Measurements from ENCODE around the gene FNTB. TPM values are rescaled to one million over a fixed set of nuclear protein-coding genes. Genes with fewer than 3 reads are reported as not detected.

The FNTB gene
- total and polyA plus RNA-seq, 2 of the 13 experiments (the other 11 are each of a cell fraction or from before 2014, with no cell fraction given): 23.6 to 28.5 TPM

DNA sequence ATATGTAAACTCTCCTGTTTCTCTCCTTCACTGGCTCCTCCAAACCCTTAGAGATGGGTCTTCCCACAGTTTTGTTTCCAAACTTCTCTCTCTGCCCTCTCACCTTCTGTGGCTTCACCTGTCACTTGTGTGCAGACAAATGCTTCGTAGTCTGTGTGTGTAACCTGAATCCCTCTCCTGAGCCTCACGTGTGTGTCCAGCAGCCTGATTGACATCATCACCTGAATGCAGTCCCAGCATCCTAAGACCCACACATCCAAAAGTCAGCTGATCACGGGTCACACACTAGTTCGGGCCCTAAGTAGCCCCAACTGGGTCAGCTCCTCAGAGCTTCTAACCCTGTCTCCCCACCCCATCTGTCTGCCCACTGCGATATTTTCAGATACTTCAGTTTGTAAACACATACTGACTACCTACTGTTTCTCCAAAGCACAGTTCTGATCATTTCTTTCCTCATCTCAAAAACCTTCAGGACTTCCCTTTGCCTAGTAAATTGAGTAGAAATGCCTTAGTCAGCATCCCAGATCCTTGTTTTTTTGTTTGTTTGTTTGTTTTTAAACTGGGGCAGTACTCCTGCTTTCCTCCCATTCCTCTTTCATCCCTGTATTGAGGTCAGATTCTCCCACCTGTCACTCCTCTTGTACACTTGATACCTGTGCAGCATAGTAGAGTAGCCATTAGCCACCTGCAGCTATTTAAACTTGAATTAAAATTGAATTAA, 23.7 kb downstream of the FNTB start (continued):
- TF ChIP-seq, protein P1, sequence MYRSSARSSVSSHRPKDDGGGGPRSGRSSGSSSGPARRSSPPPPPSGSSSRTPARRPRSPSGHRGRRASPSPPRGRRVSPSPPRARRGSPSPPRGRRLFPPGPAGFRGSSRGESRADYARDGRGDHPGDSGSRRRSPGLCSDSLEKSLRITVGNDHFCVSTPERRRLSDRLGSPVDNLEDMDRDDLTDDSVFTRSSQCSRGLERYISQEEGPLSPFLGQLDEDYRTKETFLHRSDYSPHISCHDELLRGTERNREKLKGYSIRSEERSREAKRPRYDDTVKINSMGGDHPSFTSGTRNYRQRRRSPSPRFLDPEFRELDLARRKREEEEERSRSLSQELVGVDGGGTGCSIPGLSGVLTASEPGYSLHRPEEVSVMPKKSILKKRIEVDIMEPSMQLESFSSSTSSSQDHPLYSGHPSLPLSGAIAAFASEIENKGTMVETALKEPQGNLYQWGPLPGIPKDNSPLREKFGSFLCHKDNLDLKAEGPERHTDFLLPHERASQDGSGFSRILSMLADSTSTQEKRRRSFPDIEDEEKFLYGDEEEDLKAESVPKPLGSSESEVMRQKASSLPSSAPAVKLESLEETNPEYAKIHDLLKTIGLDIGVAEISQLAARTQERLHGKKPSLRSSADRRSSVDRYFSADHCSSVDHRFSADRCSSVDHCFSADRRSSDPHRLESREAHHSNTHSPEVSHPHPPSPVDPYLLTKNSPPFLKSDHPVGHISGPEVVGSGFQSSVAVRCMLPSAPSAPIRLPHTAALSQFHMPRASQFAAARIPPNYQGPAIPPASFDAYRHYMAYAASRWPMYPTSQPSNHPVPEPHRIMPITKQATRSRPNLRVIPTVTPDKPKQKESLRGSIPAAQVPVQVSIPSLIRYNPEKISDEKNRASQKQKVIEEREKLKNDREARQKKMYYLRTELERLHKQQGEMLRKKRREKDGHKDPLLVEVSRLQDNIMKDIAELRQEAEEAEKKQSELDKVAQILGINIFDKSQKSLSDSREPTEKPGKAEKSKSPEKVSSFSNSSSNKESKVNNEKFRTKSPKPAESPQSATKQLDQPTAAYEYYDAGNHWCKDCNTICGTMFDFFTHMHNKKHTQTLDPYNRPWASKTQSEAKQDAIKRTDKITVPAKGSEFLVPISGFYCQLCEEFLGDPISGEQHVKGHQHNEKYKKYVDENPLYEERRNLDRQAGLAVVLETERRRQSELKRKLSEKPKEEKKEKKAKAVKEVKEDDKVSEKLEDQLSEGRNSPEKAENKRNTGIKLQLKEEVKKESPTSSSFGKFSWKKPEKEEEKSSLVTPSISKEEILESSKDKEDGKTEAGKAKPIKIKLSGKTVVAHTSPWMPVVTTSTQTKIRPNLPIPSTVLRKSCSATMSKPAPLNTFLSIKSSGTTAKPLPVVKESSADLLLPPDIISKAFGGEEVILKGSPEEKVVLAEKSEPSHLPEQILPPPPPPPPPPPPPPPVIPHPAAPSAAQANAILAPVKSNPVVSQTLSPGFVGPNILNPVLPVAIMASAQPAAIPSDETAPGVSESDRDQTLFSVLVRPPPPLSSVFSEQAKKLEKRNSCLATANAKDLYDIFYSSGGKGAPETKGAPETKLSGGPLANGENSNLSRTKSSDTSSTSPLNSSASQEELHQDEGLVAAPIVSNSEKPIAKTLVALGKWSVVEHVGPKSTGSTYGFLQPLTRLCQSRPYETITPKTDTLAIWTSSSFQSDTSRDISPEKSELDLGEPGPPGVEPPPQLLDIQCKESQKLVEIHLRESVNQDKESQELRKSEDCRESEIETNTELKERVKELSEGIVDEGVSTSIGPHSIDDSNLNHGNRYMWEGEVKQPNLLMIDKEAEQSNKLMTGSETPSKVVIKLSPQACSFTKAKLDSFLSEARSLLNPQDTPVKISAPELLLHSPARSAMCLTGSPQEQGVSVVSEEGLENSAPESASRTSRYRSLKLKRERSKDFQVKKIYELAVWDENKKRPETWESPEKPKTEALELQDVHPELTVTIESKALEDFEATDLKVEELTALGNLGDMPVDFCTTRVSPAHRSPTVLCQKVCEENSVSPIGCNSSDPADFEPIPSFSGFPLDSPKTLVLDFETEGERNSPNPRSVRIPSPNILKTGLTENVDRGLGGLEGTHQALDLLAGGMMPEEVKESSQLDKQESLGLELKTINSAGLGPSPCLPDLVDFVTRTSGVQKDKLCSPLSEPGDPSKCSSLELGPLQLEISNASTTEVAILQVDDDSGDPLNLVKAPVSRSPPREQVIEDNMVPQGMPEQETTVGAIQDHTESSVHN (CRISPR knock-in tag; IDR thresholded peaks at IDR 0.05): no peak

DNA sequence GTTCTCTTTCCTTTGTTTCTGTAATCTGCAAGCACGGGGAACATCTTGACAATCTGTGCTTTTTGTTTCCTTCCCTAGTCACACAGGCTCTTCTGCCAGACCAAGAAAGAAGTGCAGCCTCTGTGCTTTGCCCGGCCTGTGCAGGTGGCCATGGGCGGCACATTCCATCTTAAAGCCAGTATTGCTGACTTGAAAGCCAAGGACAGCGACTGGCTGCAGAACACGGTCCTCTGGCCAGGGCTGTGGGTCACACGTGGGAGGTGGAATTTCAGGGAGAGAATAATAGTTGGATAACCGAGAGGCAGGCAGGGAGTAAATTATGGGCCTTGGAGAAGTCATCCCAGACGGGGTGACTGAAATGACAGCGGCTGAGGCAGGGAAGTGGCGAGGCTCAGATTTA, 24.8 kb downstream of the FNTB start:
- in situ Hi-C loops (cut with HindIII; ENCODE audit: extremely low pct_ligation_motif_present, low pct_unique_long_range_greater_than_20kb): no loop called here
- no peak overlapping the region for H3K9ac ChIP-seq (ENCODE audit: insufficient read depth, low read depth, low read length)
- CTCF ChIA-PET (ENCODE audit: low intra/inter-chr PET ratio, low total read pairs): no interaction called here
- no peak for TF ChIP-seq ZNF224 (CRISPR knock-in tag; IDR thresholded peaks at IDR 0.05)
- no peak for TF ChIP-seq PPARG (CRISPR knock-in tag; conservative IDR thresholded peaks at IDR 0.05)
- no peak for TF ChIP-seq MXI1 (IDR thresholded peaks at IDR 0.05; ENCODE audit: borderline replicate concordance, low read depth, low read length)
- TF ChIP-seq RARA (CRISPR knock-in tag; IDR thresholded peaks at IDR 0.05): no peak
- TF ChIP-seq BORCS8-MEF2B (CRISPR knock-in tag; IDR thresholded peaks at IDR 0.05): no peak
- TF ChIP-seq, protein P2, sequence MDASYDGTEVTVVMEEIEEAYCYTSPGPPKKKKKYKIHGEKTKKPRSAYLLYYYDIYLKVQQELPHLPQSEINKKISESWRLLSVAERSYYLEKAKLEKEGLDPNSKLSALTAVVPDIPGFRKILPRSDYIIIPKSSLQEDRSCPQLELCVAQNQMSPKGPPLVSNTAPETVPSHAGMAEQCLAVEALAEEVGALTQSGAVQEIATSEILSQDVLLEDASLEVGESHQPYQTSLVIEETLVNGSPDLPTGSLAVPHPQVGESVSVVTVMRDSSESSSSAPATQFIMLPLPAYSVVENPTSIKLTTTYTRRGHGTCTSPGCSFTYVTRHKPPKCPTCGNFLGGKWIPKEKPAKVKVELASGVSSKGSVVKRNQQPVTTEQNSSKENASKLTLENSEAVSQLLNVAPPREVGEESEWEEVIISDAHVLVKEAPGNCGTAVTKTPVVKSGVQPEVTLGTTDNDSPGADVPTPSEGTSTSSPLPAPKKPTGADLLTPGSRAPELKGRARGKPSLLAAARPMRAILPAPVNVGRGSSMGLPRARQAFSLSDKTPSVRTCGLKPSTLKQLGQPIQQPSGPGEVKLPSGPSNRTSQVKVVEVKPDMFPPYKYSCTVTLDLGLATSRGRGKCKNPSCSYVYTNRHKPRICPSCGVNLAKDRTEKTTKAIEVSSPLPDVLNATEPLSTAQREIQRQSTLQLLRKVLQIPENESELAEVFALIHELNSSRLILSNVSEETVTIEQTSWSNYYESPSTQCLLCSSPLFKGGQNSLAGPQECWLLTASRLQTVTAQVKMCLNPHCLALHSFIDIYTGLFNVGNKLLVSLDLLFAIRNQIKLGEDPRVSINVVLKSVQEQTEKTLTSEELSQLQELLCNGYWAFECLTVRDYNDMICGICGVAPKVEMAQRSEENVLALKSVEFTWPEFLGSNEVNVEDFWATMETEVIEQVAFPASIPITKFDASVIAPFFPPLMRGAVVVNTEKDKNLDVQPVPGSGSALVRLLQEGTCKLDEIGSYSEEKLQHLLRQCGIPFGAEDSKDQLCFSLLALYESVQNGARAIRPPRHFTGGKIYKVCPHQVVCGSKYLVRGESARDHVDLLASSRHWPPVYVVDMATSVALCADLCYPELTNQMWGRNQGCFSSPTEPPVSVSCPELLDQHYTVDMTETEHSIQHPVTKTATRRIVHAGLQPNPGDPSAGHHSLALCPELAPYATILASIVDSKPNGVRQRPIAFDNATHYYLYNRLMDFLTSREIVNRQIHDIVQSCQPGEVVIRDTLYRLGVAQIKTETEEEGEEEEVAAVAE (CRISPR knock-in tag; IDR thresholded peaks at IDR 0.05; ENCODE audit: borderline replicate concordance): no peak

More for the DNA sequence above, 24.8 kb downstream of the FNTB start:
- Histone ChIP-seq H3K4me3 (replicated peaks in 1 of 3; ENCODE audit: insufficient read depth in 1 of 3, low read depth in 2 of 3, low read length in 3 of 3) (no peak overlapping the region), H3K79me2 (ENCODE audit: insufficient read depth, low read length) (no peaks in the 10 kb centered on the region), H4K20me1 (ENCODE audit: insufficient read depth, low read length) (no peaks in the 10 kb centered on the region; the same call in 1 of the 2 replicates), H3K27me3 (ENCODE audit: control insufficient read depth in 1 of 2, insufficient read depth in 2 of 2, low read length in 2 of 2) (no peaks in the 10 kb centered on the region), H3K27ac (ENCODE audit: extremely low read length, insufficient read depth, low read length) (no peak overlapping the region), H3K4me1 (ENCODE audit: insufficient read depth, low read length) (no peaks in the 10 kb centered on the region), H3K36me3 (replicated peaks in 1 of 2; ENCODE audit: control insufficient read depth in 1 of 2, insufficient read depth in 2 of 2, low read length in 2 of 2) (peaks cover 21 to 75% of the 10 kb centered on the region in 2 experiments), H3K4me2 (ENCODE audit: low read depth, low read length) (no peak overlapping the region), H2AFZ (ENCODE audit: low read length) (no peak overlapping the region), H3K9me3 (ENCODE audit: low read length) (no peaks in the 10 kb centered on the region)
- POLR2A ChIA-PET: no interaction called here
- FAIRE-seq: no peak
- no peak for ATAC-seq
- BruUV-seq (replicated peaks): no TSS peak
- DNase-seq (ENCODE audit: low spot score): no peak
- intact Hi-C loops (cut with micrococcal nuclease; ENCODE audit: unreplicated experiment): no loop called here
- 96% methylated on average over 10 of the region's 10 CpGs for WGBS (ENCODE audit: low lambda C conversion rate)
